Measurements from ENCODE around the gene APOBEC2.

GRCh38 chr6:41062056-41062455 is 9.1 kb downstream of the APOBEC2 start:
- TF ChIP-seq CTCF (IDR thresholded peaks at IDR 0.05), result no peak
- TF ChIP-seq POLR2AphosphoS5 (IDR thresholded peaks at IDR 0.05), result no peak
- no peak for TF ChIP-seq POLR2A (IDR thresholded peaks at IDR 0.05)

All from suprapubic skin (tissue), 4 donors.